GM12874 (cell line): Measurements from ENCODE around the gene GSG1L.

Source experiments
- CTCF ChIP-seq: IDR thresholded peaks from 2 replicates; pipeline ENCODE4 v1.5.1; 2011; ENCODE audit warnings: low read depth, mild to moderate bottlenecking, control low read depth, low read length, moderate library complexity; ENCODE audit not compliant: insufficient read depth

The GSG1L gene

GRCh38 chr16:27841911-27842310 is 221.6 kb downstream of the GSG1L start:
- no peak for TF ChIP-seq CTCF

GRCh38 chr16:27841061-27841801 is 222.3 kb downstream of the GSG1L start:
- no peak for TF ChIP-seq CTCF

GRCh38 chr16:27840311-27841060 is 223.0 kb downstream of the GSG1L start:
- no peak for TF ChIP-seq CTCF

- TF ChIP-seq CTCF, result no peak
These were observed 224.1 kb downstream of the GSG1L start for GRCh38 chr16:27839419-27839818.

GRCh38 chr16:27838536-27839175 is 224.9 kb downstream of the GSG1L start:
- no peak for TF ChIP-seq CTCF

GRCh38 chr16:27829975-27830374 is 233.5 kb downstream of the GSG1L start:
- TF ChIP-seq CTCF, result no peak

- TF ChIP-seq CTCF, result no peak
These were observed 234.8 kb downstream of the GSG1L start for GRCh38 chr16:27828671-27829070.
